ENCODE data around the gene AGBL2. TPM values are rescaled to one million over a fixed set of nuclear protein-coding genes. Genes with fewer than 3 reads are reported as not detected.

AGBL2 gene
- total and polyA plus RNA-seq, 2 donors from 2014 or later: 2.1 to 5.6 TPM

GRCh38 chr11:47611348-47611794 lies 103.8 kb downstream of the AGBL2 start:
- Histone ChIP-seq H3K27me3 (ENCODE audit: control insufficient read depth, insufficient read depth, low read length) (no peaks in the 10 kb centered on the region), H3K36me3 (ENCODE audit: control insufficient read depth in 2 of 3, insufficient read depth in 3 of 3, low read length in 3 of 3) (peaks cover 0 to 15% (median 2%) of the 10 kb centered on the region in 3 donors), H3K4me3 (ENCODE audit: low read length in 3 of 3) (no peak overlapping the region), H3K4me1 (ENCODE audit: control insufficient read depth in 2 of 3, insufficient read depth in 2 of 3, low read depth in 1 of 3, low read length in 3 of 3) (no peaks in the 10 kb centered on the region), H3K9me3 (ENCODE audit: control insufficient read depth in 2 of 3, insufficient read depth in 1 of 3, low read length in 3 of 3) (no peaks in the 10 kb centered on the region), H3K9ac (ENCODE audit: low read length in 3 of 3) (no peak overlapping the region), H3K27ac (ENCODE audit: low read depth in 2 of 2, low read length in 2 of 2) (no peak overlapping the region)
- intact Hi-C loops (cut with DNase I): no loop called here
- TF ChIP-seq, protein P1, sequence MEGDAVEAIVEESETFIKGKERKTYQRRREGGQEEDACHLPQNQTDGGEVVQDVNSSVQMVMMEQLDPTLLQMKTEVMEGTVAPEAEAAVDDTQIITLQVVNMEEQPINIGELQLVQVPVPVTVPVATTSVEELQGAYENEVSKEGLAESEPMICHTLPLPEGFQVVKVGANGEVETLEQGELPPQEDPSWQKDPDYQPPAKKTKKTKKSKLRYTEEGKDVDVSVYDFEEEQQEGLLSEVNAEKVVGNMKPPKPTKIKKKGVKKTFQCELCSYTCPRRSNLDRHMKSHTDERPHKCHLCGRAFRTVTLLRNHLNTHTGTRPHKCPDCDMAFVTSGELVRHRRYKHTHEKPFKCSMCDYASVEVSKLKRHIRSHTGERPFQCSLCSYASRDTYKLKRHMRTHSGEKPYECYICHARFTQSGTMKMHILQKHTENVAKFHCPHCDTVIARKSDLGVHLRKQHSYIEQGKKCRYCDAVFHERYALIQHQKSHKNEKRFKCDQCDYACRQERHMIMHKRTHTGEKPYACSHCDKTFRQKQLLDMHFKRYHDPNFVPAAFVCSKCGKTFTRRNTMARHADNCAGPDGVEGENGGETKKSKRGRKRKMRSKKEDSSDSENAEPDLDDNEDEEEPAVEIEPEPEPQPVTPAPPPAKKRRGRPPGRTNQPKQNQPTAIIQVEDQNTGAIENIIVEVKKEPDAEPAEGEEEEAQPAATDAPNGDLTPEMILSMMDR (IDR thresholded peaks at IDR 0.05; ENCODE audit: borderline replicate concordance, extremely low read depth, insufficient read depth): no peak
- FAIRE-seq: no peak
- DNase-seq: no peak

- Histone ChIP-seq H3K36me3 (ENCODE audit: control insufficient read depth in 2 of 3, insufficient read depth in 3 of 3, low read length in 3 of 3) (peaks cover 0 to 15% (median 2%) of the 10 kb centered on the region in 3 donors), H3K9ac (ENCODE audit: low read length in 3 of 3) (no peak overlapping the region), H3K27ac (ENCODE audit: low read depth in 2 of 2, low read length in 2 of 2) (no peak overlapping the region), H3K27me3 (ENCODE audit: control insufficient read depth, insufficient read depth, low read length) (no peaks in the 10 kb centered on the region), H3K9me3 (ENCODE audit: control insufficient read depth in 2 of 3, insufficient read depth in 1 of 3, low read length in 3 of 3) (no peaks in the 10 kb centered on the region), H3K4me1 (ENCODE audit: control insufficient read depth in 2 of 3, insufficient read depth in 2 of 3, low read depth in 1 of 3, low read length in 3 of 3) (no peaks in the 10 kb centered on the region), H3K4me3 (ENCODE audit: low read length in 3 of 3) (no peak overlapping the region)
- TF ChIP-seq, protein P1 (IDR thresholded peaks at IDR 0.05; ENCODE audit: borderline replicate concordance, extremely low read depth, insufficient read depth): no peak
- DNase-seq: no peak
- FAIRE-seq: no peak
- intact Hi-C loops (cut with DNase I): no loop called here
Measured at GRCh38 chr11:47609675-47610074, 105.5 kb downstream of the AGBL2 start.

Other genes starting within 250 kb of the AGBL2 start
- 115 TPM for gene CELF1, start 162.2 kb downstream of the AGBL2 start, total RNA-seq
- 30.8 TPM for gene CELF1, start 162.2 kb downstream of the AGBL2 start, polyA plus RNA-seq (ENCODE audit: insufficient read depth, low read depth, low replicate concordance)
- 34.6 TPM for gene PTPMT1, start 149.8 kb downstream of the AGBL2 start, total RNA-seq
- gene PTPMT1, start 149.8 kb downstream of the AGBL2 start, polyA plus RNA-seq (ENCODE audit: insufficient read depth, low read depth, low replicate concordance): 90.3 TPM
- 20.1 TPM for gene KBTBD4, start 136.4 kb downstream of the AGBL2 start, total RNA-seq
- gene KBTBD4, start 136.4 kb downstream of the AGBL2 start, polyA plus RNA-seq (ENCODE audit: insufficient read depth, low read depth, low replicate concordance): 16.7 TPM
- gene NDUFS3, start 136.3 kb downstream of the AGBL2 start, total RNA-seq: 85.8 TPM
- 368 TPM for gene NDUFS3, start 136.3 kb downstream of the AGBL2 start, polyA plus RNA-seq (ENCODE audit: insufficient read depth, low read depth, low replicate concordance)
- not detected for gene FAM180B, start 128.7 kb downstream of the AGBL2 start, total RNA-seq
- gene FAM180B, start 128.7 kb downstream of the AGBL2 start, polyA plus RNA-seq (ENCODE audit: insufficient read depth, low read depth, low replicate concordance): not detected
- 0.25 TPM for gene C1QTNF4, start 121.0 kb downstream of the AGBL2 start, total RNA-seq
- 0.62 TPM for gene C1QTNF4, start 121.0 kb downstream of the AGBL2 start, polyA plus RNA-seq (ENCODE audit: insufficient read depth, low read depth, low replicate concordance)
- 85.3 TPM for gene MTCH2, start 72.8 kb downstream of the AGBL2 start, total RNA-seq
- 201 TPM for gene MTCH2, start 72.8 kb downstream of the AGBL2 start, polyA plus RNA-seq (ENCODE audit: insufficient read depth, low read depth, low replicate concordance)
- 101 TPM for gene FNBP4, start 52.0 kb upstream of the AGBL2 start, total RNA-seq
- gene FNBP4, start 52.0 kb upstream of the AGBL2 start, polyA plus RNA-seq (ENCODE audit: insufficient read depth, low read depth, low replicate concordance): 13.1 TPM
- gene NUP160, start 133.0 kb upstream of the AGBL2 start, total RNA-seq: 39.3 TPM
- gene NUP160, start 133.0 kb upstream of the AGBL2 start, polyA plus RNA-seq (ENCODE audit: insufficient read depth, low read depth, low replicate concordance): 6.8 TPM